HS-5 (cell line): Measurements from ENCODE around the gene C12orf75.
"Not testable (repeated sequence)": the region's sequence is repeated elsewhere in the genome, so short reads cannot be mapped to it uniquely, and the experiment has no call there.

Experiments
- DNase-seq: peaks from one replicate; pipeline ENCODE4 v3.0.0-alpha.2; 2012; ENCODE audit warnings: low read depth

C12orf75 gene

DNA sequence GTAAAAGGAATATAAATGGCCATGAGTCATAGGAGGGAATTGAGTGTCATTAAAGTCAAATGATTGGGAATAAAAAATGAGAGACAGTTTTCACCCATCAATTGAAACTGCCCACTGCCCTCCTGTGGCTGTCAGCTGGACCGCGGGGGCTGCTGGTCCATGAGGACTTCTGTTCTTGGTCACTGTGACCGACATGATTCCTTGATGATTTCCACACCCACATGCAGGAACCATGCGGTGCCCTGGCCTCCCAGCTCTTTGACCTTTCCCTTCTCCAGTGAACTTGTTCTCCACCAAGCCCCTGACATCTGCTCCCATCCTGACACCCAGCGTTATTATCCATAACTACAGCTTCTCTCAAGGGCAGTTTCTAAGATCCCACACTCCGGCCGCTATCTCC lies 48.4 kb downstream of the C12orf75 start:
- DNase-seq = no peak

- DNase-seq = peak; percentile 51
Observed at GRCh38 chr12:105382771-105383622, 52.5 kb downstream of the C12orf75 start.

GRCh38 chr12:105384220-105384619 lies 53.7 kb downstream of the C12orf75 start:
- DNase-seq = no peak

DNA sequence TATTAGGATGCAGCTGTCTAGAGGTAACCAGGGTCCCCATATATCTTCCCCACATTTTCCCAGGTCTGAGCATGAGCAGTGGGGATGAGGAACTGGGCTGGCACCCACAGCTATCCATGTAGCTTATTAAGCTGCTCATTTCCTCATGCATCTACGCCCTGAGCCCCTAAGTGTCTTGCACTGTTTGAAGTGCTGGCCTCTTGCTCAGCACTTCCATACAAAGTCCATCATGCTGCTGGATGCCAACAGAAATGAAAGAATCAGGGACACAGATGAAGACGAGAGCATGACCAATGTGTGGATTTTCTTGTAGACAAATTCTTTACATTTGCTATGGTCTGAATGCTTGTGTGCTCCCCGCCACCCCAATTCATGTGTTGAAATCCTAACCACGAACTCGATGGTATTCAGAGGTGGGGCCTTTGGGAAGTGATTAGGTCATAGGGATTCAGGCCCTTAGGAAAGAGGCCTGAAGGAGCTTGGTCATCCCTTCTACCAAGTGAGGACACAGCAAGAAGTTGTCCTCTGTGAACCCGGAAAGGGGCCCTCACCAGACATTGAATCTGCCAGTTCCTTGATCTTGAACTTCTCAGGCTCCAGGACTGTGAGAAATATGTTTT lies 54.5 kb downstream of the C12orf75 start:
- peak; percentile 22 for DNase-seq

DNA sequence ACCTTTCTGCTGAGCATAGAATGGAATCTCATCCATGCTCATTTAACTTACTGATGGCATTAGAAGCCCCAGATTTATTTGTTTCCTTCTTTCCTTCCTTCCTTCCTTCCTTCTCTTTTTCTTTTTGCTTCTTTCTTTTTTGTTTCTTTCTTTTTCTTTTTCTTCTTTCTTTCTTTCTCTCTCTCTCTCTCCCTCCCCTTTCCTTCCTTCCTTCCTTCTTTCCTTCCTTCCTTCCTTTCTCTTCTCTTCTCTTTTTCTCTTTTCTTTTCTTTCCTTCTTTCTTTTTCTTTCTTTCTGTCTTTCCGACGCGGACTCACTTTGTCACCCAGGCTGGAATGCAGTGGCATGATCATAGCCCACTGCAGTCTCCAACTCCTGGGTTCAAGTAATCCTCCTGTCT lies 55.9 kb downstream of the C12orf75 start:
- DNase-seq = no peak

GRCh38 chr12:105391231-105391630 lies 60.7 kb downstream of the C12orf75 start:
- no peak for DNase-seq

- no peak for DNase-seq
Observed at GRCh38 chr12:105393587-105393986, 63.1 kb downstream of the C12orf75 start.

GRCh38 chr12:105396024-105396423 lies 65.5 kb downstream of the C12orf75 start:
- no peak for DNase-seq

DNA sequence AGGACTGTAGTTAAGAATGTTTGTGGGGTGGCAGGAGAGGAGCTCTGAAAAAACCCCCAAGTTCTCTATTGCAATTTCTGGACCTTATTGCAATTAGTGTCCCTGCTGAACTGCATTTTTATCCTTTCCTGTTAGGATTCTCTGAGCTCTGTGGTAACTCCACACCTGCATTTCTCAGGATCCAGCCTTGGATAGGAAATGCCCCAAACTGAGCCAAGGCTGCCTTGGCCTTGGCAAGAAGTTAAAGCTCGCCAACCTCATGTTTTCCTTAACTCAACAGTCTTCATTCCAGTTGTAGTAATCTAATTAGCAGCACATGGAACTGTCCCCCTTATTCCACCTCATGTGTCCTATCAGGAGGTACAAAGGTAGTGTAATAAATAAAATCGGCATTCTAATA lies 66.5 kb downstream of the C12orf75 start:
- DNase-seq = no peak

DNA sequence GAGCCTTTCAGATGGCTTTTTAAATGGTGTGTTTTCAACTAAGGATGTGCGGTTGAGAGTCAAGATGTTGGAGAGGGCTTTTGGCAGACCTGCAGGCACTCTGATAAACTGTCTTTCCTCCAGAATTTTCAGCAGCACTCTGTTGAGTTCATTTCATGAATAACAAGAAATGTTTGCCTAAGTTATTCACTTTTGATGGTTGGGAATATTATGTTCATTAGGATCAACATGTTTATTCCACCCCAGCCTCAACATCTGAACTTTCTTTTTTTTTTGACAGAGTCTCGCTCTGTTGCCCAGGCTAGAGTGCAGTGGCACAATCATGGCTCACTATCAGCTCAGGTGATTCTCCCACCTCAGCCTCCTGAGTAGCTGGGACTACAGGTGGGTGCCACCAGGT lies 68.4 kb downstream of the C12orf75 start:
- no peak for DNase-seq

DNA sequence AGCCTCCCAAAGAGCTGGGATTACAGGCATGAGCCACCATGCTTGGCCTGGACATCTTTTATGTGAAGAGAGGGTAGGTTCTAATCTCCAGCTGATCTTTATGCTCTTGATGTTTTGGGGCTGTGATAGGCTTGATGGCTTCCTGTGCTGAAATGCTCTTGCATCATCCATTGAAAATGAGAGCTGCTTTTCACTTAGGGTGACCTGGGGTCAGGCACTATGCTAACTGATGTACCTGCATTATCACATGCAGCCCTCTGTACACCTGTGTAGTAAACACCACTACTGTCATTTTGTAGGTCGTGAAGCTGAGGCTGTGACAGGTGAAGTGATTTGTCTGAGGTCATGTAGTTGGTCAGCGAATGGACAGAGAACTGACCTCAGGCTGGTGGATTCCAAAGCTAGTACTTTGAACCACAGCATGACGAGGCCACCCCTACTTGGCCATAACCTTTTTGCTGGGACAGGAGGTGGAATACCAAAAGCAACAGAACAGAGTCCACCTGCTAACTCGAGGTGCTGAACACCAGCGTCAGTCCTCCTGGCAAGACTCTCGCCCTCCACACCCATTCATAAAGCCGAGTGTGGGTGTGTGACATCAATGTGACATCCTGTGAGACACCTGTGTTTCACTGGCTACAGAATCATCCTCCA lies 69.1 kb downstream of the C12orf75 start:
- DNase-seq = no peak

DNA sequence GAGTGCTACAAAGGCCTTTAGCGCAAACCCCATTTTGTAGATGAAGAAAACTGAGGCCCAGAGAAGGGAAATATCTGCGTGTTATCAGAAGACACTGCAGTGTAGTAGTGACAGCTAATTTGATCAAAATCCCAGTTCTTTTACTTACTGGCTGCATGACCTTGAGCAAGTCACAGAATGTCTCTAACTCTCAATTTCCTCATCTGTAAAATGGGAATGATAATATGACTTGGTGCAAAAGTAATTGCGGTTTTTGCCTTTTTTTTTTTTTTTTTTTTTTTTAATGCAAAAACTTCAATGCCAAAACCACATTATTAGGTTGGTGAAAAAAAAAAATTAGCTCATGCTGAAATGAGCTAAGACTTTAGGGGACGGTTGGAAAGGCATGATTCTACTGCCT lies 69.7 kb downstream of the C12orf75 start:
- DNase-seq = no peak

DNA sequence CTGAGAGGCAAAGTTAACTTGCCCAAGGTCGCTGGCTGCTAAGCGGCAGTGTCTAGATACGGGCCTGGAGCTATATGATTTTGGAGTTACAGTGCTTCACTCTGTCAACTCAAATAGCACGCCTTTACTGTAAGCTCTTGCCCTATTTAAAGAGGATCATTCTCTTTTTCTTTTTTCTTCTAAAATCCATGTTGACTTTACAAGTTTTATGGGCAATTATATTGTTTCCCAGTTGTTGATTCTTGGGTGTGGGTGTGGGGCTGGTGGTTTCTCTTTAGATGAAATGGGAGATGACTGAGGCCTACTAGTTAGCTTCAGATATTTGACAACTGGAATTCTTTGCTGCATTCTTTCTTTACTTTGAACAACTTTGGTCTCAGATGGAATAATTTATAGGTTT lies 70.7 kb downstream of the C12orf75 start:
- DNase-seq = no peak

GRCh38 chr12:105402366-105402765 lies 71.9 kb downstream of the C12orf75 start:
- DNase-seq = no peak

- no peak for DNase-seq
Observed at GRCh38 chr12:105403095-105403494, 72.6 kb downstream of the C12orf75 start.

DNA sequence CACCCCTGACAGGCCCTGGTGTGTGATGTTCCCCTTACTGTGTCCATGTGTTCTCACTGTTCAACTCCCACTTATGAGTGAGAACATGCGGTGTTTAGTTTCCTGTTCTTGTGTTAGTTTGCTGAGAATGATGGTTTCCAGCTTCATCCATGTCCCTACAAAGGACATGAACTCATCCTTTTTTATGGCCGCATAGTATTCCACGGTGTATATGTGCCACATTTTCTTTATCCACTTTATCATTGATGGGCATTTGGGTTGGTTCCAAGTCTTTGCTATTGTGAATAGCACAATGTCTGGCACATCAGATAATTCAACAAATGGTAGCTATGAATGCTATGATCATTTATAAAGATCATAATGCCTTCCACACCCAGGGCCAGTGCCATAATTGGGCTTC lies 73.6 kb downstream of the C12orf75 start:
- not testable (repeated sequence) for DNase-seq

GRCh38 chr12:105406497-105406896 lies 76.0 kb downstream of the C12orf75 start:
- DNase-seq = no peak

- DNase-seq = no peak
Observed at GRCh38 chr12:105409279-105409678, 78.8 kb downstream of the C12orf75 start.

GRCh38 chr12:105409801-105410471 lies 79.4 kb downstream of the C12orf75 start:
- no peak for DNase-seq

DNA sequence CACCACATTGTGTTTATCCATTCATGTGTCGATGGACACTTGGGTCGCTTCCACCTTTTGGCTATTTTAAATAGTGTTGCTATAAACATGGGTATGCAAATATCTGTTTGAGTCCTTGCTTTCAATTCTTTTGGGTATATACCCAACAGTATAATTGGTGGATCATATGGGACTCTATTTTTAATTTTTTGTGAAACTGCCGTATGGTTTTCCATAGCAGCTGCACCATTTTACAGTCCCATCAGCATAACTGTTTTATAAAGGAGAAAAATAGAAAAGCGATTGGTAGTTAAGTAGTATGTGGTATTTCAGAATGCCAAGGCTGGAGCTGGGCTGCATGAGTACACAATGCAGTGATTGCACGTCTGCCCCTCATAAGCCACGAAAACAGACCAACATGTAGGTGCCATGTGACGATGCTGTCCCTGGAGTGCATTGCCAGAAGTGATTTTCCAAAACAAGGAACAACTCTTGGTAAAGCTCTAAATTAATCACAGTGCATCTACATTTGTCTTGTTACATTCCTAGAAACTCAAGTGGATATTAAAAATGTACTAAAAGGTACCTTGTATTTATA lies 83.5 kb downstream of the C12orf75 start:
- no peak for DNase-seq

GRCh38 chr12:105417732-105418131 lies 87.2 kb downstream of the C12orf75 start:
- DNase-seq = no peak

GRCh38 chr12:105418229-105418628 lies 87.7 kb downstream of the C12orf75 start:
- DNase-seq = peak; percentile 91
